Keratinocyte (primary cell): ENCODE results near the gene MMP23B.

ENCODE experiments used
- CTCF ChIP-seq, 3 experiments: IDR thresholded peaks in 1 of 3; conservative IDR thresholded peaks in 1 of 3; optimal IDR thresholded peaks in 1 of 3; 2 replicates in 2 of 3; 3 replicates in 1 of 3; pipeline versions ENCODE3 to v1.5.1; 2011; ENCODE audit warnings: low read length in 3 of 3, mild to moderate bottlenecking in 3 of 3, moderate library complexity in 2 of 3, control low read depth in 1 of 3, inconsistent platforms in 1 of 3; ENCODE audit not compliant: insufficient read depth in 2 of 3; ENCODE audit errors: extremely low read depth in 1 of 3
- EZH2 ChIP-seq: IDR thresholded peaks from one replicate; pipeline ENCODE4 v1.6.1; 2012; ENCODE audit warnings: inconsistent platforms, mild to moderate bottlenecking, low read length, moderate library complexity

DNA sequence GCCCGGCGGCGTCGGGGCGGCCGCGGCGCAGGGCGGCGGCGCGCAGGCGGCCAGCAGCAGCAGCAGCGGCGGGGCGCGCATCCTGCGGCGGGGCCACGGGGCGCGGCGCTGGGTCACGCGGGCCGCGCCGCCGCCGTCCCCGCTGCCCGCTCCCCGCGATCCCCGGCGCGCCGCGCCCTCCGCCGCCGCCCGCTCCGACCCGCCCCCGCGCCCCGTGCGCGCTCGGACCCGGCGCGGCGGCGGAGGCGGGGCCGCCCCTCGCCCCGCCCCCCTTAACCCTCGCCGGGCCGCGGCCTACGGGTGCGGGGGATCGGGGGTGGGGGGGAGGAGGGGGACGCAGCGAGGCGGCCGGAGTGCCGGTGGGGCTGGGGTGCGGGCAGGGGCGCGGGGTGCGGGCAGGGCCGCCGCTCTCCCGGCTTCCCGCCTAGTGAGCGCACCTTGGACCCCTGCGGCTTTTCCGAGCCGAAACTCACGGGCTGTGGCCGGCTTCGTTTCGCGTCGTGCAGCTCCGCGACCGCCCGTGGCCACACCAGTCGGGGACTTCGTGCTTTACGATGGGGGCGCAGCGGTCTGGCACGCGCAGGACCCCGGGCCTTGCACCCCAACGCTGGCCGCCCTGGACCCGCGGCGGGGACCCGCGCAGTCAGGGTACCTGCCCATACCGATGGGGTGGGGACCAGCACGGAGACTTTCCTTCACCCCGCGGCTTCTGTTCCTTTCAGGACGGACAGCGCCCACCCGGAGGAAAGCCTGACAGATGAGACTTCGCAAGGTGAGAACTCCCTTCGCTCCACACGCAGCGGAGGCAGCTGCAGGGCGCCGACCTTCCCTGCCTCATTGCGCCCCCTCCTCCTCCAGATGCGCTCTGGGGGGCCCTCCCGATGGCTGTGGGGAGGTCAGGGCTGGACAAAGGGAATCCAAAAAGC is 31.8 kb upstream of the MMP23B start, which contains the start of gene FNDC10:
- TF ChIP-seq CTCF (optimal IDR thresholded peaks at IDR 0.05 in 1 of 3, IDR thresholded peaks at IDR 0.05 in 1 of 3, conservative IDR thresholded peaks at IDR 0.05 in 1 of 3; ENCODE audit: extremely low read depth in 1 of 3, insufficient read depth in 2 of 3, low read length in 3 of 3) (no peak), EZH2 (no peak)
